Vagina (tissue), 2 donors: ENCODE measurements around the gene DCC. TPM values are rescaled to one million over a fixed set of nuclear protein-coding genes. Genes with fewer than 3 reads are reported as not detected.
A peak's percentile ranks its signal among the peaks of the same experiment; 100 is the strongest.

Experiments used
- DNase-seq, 2 donors: peaks; one replicate each; pipeline ENCODE4 v3.0.0-alpha.2; 2017; ENCODE audit errors: extremely low spot score in 2 of 2
- H3K27ac ChIP-seq: fragments of 200-600 bp; sonication (generic); one replicate; pipeline ENCODE4 v1.5.1; 2019
- H3K27me3 ChIP-seq: fragments of 200-600 bp; sonication (generic); one replicate; pipeline ENCODE4 v1.5.1; 2019
- H3K36me3 ChIP-seq, 2 donors: fragments of 200-600 bp; sonication (generic); one replicate each; pipeline ENCODE4 v1.5.1; 2017 to 2019
- H3K4me1 ChIP-seq: fragments of 200-600 bp; sonication (generic); one replicate; pipeline ENCODE4 v1.5.1; 2019
- H3K4me3 ChIP-seq, 2 donors: fragments of 200-600 bp; sonication (generic); 1 replicate in 1 of 2; 2 replicates in 1 of 2; pipeline ENCODE4 v1.5.1; 2016 to 2019
- H3K9me3 ChIP-seq: fragments of 200-600 bp; sonication (generic); one replicate; pipeline ENCODE4 v1.5.1; 2019
- POLR2A ChIP-seq, 2 donors: fragments of 450-650 bp; IDR thresholded peaks; one replicate each; pipeline ENCODE4 v1.6.1; 2017; ENCODE audit warnings: antibody characterized with exemption in 2 of 2, mild to moderate bottlenecking in 2 of 2, moderate library complexity in 2 of 2
- POLR2AphosphoS5 ChIP-seq, 2 donors: sonication (generic); formaldehyde crosslinking; IDR thresholded peaks; one replicate each; pipeline ENCODE4 v1.9.0; 2017; ENCODE audit warnings: antibody characterized with exemption in 2 of 2, mild to moderate bottlenecking in 2 of 2, low read depth in 1 of 2; ENCODE audit not compliant: insufficient read depth in 1 of 2
- intact Hi-C: fragments of 100-400 bp; cut with DNase I; formaldehyde crosslinking; loops from one replicate; pipeline ENCODE4 v1.15.1; 2023
- total RNA-seq: library from RNA; depleted of rRNA; stranded (reverse); fragments of >200 nt; gene quantifications from one replicate; pipeline ENCODE4 v1.2.3, GENCODE V29; 2016
- TF ChIP-seq, protein P1 (sequence below), 3 experiments: fragments of 450-650 bp in 2 of 3; fragments of 200-600 bp in 1 of 3; sonication (generic) in 1 of 3; IDR thresholded peaks; one replicate each; pipeline ENCODE4 v1.5.1; 2017 to 2019; ENCODE audit warnings: antibody characterized with exemption in 3 of 3, mild to moderate bottlenecking in 2 of 3, moderate library complexity in 2 of 3

Gene DCC
- total RNA-seq, 1 donor from 2014 or later = not detected

- Histone ChIP-seq H3K9me3 (no peaks in the 10 kb centered on the region), H3K27ac (no peak overlapping the region), H3K4me1 (no peaks in the 10 kb centered on the region), H3K27me3 (no peaks in the 10 kb centered on the region), H3K4me3 (no peak overlapping the region), H3K36me3 (no peaks in the 10 kb centered on the region)
- intact Hi-C loops = no loop called here
- DNase-seq = no peak
- TF ChIP-seq POLR2AphosphoS5 (IDR thresholded peaks at IDR 0.05; ENCODE audit: insufficient read depth in 1 of 2, low read depth in 1 of 2) = no peak
- TF ChIP-seq, protein P1, sequence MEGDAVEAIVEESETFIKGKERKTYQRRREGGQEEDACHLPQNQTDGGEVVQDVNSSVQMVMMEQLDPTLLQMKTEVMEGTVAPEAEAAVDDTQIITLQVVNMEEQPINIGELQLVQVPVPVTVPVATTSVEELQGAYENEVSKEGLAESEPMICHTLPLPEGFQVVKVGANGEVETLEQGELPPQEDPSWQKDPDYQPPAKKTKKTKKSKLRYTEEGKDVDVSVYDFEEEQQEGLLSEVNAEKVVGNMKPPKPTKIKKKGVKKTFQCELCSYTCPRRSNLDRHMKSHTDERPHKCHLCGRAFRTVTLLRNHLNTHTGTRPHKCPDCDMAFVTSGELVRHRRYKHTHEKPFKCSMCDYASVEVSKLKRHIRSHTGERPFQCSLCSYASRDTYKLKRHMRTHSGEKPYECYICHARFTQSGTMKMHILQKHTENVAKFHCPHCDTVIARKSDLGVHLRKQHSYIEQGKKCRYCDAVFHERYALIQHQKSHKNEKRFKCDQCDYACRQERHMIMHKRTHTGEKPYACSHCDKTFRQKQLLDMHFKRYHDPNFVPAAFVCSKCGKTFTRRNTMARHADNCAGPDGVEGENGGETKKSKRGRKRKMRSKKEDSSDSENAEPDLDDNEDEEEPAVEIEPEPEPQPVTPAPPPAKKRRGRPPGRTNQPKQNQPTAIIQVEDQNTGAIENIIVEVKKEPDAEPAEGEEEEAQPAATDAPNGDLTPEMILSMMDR (IDR thresholded peaks at IDR 0.05) = peak in 1 of 3 experiments; percentile 27
These were observed 1040.2 kb downstream of the DCC start for GRCh38 chr18:53380063-53380639.

DNA sequence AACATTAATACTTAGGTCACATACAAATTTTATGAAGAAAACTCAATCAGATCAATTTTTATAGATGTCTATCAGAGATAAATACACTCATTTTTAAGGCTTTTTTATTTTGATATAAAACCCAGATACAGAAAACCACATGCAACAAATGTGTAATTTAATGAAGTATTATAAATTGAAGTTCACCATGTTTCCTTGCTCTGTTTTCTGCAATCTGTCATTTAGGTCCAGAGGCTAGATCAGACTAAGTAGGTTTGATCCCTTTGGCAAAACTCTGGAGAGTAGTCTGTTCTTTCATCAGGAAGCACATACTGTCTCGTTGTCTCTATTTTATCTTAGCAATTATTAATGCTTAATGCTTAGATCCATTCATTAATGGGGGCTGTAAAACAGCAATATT is 1042.9 kb downstream of the DCC start:
- TF ChIP-seq POLR2A (IDR thresholded peaks at IDR 0.05) = no peak
- TF ChIP-seq POLR2AphosphoS5 (IDR thresholded peaks at IDR 0.05; ENCODE audit: insufficient read depth in 1 of 2, low read depth in 1 of 2) = no peak
- TF ChIP-seq, protein P1 (IDR thresholded peaks at IDR 0.05) = no peak
- H3K4me3 ChIP-seq = no peak overlapping the region
- no peaks in the 10 kb centered on the region for H3K4me1 ChIP-seq
- no peak for DNase-seq
- no peaks in the 10 kb centered on the region for H3K9me3 ChIP-seq
- no peaks in the 10 kb centered on the region for H3K27me3 ChIP-seq
- H3K36me3 ChIP-seq = no peaks in the 10 kb centered on the region
- no peak overlapping the region for H3K27ac ChIP-seq
- intact Hi-C loops = no loop called here

- no peak overlapping the region for H3K4me3 ChIP-seq
- no peaks in the 10 kb centered on the region for H3K27me3 ChIP-seq
- TF ChIP-seq POLR2AphosphoS5 (IDR thresholded peaks at IDR 0.05; ENCODE audit: insufficient read depth in 1 of 2, low read depth in 1 of 2) (no peak), POLR2A (IDR thresholded peaks at IDR 0.05) (no peak)
- TF ChIP-seq, protein P1 (IDR thresholded peaks at IDR 0.05) = no peak
- intact Hi-C loops = no loop called here
- no peaks in the 10 kb centered on the region for H3K36me3 ChIP-seq
- no peak for DNase-seq
- H3K4me1 ChIP-seq = no peaks in the 10 kb centered on the region
- no peak overlapping the region for H3K27ac ChIP-seq
- no peaks in the 10 kb centered on the region for H3K9me3 ChIP-seq
These were observed 1045.9 kb downstream of the DCC start for GRCh38 chr18:53385889-53386288.

GRCh38 chr18:53387581-53387980 is 1047.6 kb downstream of the DCC start:
- Histone ChIP-seq H3K4me3 (no peak overlapping the region), H3K27ac (no peak overlapping the region), H3K4me1 (no peaks in the 10 kb centered on the region), H3K36me3 (no peaks in the 10 kb centered on the region), H3K27me3 (no peaks in the 10 kb centered on the region), H3K9me3 (no peaks in the 10 kb centered on the region)
- TF ChIP-seq, protein P1 (IDR thresholded peaks at IDR 0.05) = no peak
- TF ChIP-seq POLR2AphosphoS5 (IDR thresholded peaks at IDR 0.05; ENCODE audit: insufficient read depth in 1 of 2, low read depth in 1 of 2) (no peak), POLR2A (IDR thresholded peaks at IDR 0.05) (no peak)
- intact Hi-C loops = no loop called here
- DNase-seq = no peak

DNA sequence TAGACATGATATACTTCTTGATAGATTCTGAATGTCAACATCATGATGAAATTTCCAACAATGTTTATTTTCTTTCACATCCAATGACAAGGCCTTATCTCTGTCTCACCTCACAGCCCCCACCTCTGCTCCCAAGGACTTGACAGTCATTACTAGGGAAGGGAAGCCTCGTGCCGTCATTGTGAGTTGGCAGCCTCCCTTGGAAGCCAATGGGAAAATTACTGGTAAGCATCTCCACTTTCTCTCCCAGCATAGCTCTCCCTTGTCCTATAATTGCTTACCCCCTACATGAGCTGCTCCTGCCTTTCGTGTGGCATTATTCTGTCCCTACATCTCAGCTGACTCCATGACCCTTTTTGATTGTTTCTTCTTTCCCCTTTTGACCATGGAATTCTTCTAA is 1062.7 kb downstream of the DCC start:
- TF ChIP-seq POLR2A (IDR thresholded peaks at IDR 0.05) (no peak), POLR2AphosphoS5 (IDR thresholded peaks at IDR 0.05; ENCODE audit: insufficient read depth in 1 of 2, low read depth in 1 of 2) (no peak)
- TF ChIP-seq, protein P1 (IDR thresholded peaks at IDR 0.05) = no peak
- intact Hi-C loops = no loop called here
- DNase-seq = no peak
- no peak overlapping the region for H3K27ac ChIP-seq
- H3K4me1 ChIP-seq = no peaks in the 10 kb centered on the region
- H3K36me3 ChIP-seq = no peaks in the 10 kb centered on the region
- H3K27me3 ChIP-seq = no peaks in the 10 kb centered on the region
- no peak overlapping the region for H3K4me3 ChIP-seq
- no peaks in the 10 kb centered on the region for H3K9me3 ChIP-seq
